T-helper 2 cell (primary cell): ENCODE data around the gene TREH.
"Not testable (repeated sequence)": the region's sequence is repeated elsewhere in the genome, so short reads cannot be mapped to it uniquely, and the experiment has no call there.

ENCODE experiments used
- DNase-seq, 5 experiments: peaks; one replicate each; pipeline versions ENCODE4 v3.0.0 to v3.0.0-alpha.2; 2012 to 2022

The TREH gene

DNA sequence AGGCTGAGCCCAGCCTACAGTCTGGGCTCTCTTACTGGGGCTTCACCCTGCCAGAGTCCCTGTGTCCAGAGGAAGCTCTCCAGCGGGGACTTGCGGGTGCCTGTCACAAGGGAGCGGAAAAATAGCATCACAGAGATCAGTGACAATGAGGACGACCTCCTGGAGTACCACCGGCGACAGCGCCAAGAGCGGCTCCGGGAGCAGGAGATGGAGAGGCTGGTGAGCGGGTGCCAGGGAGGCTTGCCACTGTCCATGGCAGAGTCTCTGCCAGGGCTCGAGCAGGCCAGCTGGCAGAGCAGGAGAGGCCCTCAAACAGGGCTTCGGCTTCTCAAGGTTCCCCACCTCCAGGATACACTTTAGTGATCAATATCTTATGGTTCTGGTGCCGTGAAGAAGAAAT, 51.0 kb downstream of the TREH start:
- no peak for DNase-seq

GRCh38 chr11:118628031-118628430, 51.4 kb downstream of the TREH start:
- DNase-seq: no peak

DNA sequence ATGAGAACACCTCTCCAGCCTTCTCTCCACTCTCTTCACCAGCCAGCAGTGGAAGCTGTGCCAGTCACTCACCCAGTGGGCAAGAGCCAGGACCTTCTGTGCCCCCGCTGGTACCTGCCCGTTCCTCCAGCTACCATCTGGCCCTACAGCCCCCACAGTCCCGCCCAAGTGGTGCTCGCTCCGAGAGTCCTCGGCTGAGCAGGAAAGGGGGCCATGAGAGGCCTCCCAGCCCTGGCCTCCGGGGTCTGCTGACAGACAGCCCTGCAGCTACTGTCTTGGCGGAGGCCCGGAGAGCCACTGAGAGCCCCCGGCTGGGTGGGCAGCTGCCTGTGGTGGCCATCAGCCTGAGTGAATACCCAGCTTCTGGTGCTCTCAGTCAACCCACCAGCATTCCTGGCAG, 51.9 kb downstream of the TREH start:
- no peak for DNase-seq

DNA sequence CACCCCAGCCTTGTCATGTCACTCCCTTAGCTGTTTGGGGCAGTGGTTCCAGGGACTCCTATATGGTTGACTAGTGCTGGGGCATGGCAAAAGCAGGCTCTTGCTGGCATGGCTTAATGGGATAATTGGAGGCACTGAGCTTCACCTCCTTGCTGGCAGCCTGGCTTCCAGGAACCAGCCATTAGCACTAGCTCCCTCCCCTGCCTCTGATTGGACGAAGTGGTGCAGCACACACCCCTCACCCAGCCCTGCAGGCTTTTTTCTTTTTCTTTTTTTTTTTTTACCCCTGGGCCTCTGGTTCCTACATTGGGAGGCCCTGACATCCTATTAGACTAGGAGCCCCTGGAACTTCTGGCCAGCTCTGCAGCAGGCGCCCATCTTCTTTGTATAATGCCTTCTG, 53.5 kb downstream of the TREH start:
- no peak for DNase-seq

- DNase-seq: no peak
These were observed 54.3 kb downstream of the TREH start for GRCh38 chr11:118625036-118625690.

DNA sequence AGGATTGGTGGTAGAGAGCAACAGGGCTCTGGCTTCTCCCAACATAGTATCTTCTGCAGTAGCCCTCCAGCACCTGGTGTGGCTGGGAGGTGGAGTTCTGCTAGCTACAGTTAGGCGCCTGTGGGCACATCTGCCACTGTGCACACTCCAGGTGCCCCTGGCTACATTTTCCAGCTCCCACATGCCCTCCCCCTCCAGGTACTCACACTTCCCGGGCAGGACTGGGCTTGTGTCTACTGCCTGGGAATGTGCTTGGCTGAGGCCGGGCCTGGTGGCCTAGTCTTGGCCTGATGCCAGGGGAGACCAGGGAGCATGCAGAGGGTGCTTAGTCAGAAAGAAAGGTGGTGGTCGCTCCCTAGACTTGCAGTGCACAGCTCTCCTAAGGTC, 56.2 kb downstream of the TREH start:
- DNase-seq: no peak

DNA sequence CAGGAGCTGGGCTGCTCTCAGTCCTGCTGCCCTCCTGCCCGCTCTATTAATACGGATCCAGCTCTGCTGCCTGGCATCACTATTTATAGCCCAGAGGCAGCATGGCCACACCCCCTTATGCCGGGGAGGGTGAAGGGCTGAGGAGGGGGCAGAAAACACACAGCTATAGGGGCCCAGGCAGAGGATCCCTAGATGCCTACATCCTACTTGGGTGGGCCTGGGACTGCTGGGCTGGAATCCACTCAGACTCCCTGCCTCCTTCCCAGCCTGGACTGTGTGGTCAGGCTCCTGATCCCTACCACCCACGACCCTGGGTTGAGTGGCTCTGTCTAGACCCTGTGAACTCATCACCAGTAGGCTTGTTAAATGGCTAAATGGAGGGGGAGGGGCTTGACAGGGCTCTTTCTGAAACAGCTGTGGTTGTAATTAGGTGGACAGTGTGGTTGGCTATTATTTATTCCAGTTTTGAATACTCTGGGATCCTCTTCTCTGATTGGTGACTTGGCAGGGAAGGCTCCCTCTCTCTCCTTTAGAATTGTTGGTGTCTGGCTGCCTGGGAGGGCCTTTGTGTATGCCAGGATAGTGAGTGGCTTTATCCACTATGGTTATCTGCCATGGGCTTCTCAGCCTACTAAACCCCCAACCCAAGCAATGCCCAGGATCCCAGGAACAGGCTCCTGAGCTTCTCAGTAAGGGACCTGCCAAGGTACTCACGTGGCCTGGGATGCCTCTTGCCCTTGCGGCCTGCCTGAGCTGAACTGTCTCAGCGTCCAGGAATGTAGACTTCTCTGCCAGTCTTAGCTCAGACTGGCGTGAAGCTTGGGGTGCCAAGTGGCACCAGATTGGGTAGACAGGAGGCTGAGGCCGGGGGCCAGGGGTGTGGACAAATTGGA, 56.8 kb downstream of the TREH start:
- no peak for DNase-seq

DNA sequence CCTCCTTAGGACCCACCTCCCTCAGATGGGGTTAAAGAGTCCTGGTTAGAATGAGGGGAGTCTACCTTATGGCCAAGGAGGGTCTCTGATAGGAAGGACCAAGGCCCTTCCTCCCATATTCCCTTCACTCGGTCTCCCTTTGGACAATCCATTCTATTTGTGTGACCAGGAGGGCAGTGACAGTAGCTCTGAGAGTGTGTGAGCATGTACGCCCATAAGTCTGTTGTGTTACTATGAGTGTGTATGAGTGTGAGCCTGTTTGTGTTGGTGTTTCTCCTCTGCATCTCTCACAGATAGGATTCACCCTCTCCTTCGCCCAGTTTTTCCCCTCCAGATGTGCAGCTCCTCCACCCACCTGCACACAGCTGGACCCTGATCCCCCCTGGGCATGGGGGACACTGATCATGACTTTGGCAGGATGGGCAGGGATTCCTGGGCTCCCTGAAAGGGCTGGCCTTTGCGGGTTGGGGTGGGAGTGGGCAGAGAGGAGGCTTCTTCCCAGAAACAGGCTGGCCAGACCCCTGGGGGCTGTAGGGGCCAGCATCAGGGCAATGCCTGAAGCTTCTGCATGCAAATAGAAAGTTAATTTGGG, 57.6 kb downstream of the TREH start:
- DNase-seq: no peak

DNA sequence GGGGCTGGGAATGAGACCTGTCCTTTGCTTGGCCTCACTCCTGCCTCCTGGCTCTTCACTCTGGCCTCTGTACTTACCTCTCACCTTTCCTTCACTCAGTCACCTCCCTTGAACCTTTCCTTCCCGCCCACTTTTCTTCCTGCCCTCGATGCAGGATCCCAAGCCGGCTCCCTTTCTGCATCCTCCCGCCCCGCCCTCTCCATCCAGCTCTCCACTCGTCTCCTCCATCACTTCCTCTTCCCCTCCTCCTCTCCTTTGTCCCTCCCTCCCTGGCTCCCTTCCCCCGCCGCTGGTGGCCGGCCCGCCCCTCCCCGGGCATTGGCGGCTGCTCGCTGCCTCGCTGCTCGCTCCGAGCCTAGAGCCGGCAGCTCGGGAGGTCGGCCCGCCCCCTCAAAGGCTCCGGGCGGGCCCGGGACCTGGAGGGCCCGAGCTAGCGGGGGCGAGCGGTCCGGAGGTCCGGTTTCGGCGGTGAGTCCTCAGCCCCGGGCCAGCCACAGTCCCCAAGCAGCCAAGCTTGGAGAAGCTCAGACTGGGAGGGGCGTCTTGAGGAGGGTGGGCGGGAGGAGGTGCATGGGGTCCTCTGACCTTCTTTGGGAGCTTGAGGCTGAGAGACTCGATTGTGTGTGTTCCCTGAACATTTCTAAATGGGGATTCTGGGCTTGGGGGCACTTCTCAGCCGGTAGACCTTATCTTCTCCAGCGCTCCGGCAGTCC, 58.2 kb downstream of the TREH start:
- no peak for DNase-seq

GRCh38 chr11:118620529-118621070, 58.9 kb downstream of the TREH start:
- no peak for DNase-seq

GRCh38 chr11:118619444-118620197, 59.8 kb downstream of the TREH start:
- DNase-seq: no peak

- DNase-seq: no peak
These were observed 60.5 kb downstream of the TREH start for GRCh38 chr11:118618991-118619375.

GRCh38 chr11:118618115-118618990, 61.1 kb downstream of the TREH start:
- DNase-seq: no peak

DNA sequence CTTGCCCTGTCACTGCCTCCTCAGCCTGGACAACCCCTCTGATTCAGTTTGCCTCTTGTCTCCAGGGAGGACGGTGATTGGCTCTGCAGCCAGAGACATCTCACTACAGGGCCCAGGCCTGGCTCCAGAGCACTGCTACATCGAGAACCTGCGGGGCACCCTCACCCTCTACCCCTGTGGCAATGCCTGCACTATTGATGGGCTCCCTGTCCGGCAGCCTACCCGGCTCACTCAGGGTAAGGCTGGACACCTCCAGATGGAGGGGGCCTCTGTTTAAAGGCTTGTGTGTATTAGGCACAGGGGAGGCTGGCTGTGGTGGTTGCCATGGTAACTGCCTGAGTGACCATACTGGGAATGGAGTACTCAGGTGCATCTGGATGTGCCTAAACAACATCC, 63.5 kb downstream of the TREH start:
- DNase-seq: no peak

DNA sequence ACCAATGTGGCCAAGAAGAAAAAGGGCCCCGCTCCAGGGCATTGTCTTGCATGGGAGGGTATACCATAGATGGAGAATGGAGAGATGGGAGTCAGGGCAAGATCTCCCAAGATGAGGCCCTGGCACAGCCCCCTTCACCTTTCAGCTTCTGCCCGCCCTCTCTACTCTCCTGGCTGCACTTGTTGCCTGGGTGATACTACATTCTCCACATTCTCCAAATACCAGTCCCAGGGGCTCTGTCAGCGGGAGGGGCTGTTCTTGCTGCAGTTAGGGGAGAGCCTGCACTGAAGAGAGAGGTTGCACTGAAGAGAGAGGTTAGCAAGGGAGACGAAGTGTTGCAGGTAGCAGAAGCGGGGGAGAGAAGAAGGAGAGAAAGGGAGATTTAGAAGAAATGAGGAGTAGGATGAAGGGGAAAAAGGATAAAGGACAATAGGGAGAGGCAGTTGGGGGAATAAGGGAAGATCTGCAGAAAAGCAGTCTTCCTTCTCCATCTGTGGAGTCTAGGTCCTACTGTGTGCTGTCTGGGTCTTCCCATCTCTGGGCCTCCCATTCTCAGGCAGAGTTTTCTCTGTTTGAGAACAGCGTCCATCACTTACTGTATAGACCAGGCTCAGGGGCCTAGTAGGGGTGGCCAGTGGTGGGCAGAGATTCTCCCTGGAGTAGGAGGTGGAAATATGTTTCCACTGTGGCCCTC, 64.0 kb downstream of the TREH start:
- no peak for DNase-seq

DNA sequence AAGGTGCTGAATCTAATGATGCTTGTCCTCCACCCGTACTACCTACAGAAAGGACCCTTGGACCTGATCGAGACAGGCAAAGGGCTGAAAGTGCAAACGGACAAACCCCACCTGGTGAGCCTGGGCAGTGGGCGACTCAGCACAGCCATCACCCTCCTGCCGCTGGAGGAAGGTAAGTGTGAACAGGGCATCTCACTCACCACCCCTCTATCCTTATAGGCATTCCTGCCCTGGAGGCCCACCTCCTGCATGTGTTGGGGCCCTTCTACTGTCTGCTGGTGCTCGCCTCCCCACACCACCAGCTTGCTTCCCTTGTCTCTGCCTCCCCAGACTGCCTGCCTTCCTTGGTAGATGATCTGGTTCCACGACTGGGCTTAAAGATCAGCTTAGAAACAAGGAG, 64.9 kb downstream of the TREH start:
- no peak for DNase-seq

GRCh38 chr11:118612378-118612777, 67.1 kb downstream of the TREH start:
- no peak for DNase-seq

GRCh38 chr11:118611433-118611795, 68.0 kb downstream of the TREH start:
- DNase-seq: not testable (repeated sequence)

DNA sequence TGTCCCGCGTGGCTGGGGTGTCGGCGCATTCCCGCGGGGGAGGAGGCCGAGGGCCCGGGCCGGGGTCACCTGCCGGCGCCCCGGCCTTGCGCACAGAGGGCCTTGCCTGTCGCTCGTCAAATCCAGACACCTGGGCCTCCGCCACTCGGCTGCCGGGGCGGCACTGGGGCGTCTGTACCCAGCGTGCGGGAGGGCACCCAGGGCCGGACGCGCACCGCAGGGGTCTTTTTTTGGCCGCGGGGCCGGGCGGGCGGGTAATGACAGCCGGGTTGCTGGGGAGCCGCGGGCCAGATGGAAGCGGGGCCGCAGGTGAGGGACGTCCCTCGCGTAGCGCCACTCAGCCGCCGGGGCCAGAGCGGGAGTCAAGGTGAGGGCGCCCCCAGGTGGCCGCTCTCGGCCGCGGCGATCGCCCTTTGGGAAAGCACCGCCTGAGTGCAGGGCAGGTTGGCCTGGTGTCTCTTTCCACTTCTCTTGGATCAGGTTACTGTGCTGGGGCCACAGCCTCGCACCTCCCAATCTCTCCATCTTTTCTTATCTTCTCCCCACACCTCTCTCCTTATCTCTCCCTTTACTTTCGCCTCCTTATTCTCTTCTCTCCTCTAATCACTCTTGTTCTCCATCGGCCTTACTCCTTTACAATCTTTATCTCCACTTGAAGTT, 68.5 kb downstream of the TREH start:
- DNase-seq: peak; percentile 70 to 81 (median 78)

- DNase-seq: no peak
These were observed 69.2 kb downstream of the TREH start for GRCh38 chr11:118610225-118610772.
